Endothelial cell of umbilical vein (primary cell): Measurements from ENCODE around the gene RPRML. TPM values are rescaled to one million over a fixed set of nuclear protein-coding genes. Genes with fewer than 3 reads are reported as not detected.

Experiments
- BruUV-seq: library from RNA; stranded (reverse); fragments of 400-500 nt; replicated peaks from 2 replicates; lab custom pipeline; 2021; lab: Mats Ljungman, UMichigan
- CTCF ChIA-PET: fragments of 300-600, 350-600 bp; sonication (Branson Sonifier 250); formaldehyde crosslinking; loops from one replicate; lab custom pipeline; 2021; ENCODE audit warnings: antibody characterized with exemption, inconsistent platforms; lab: Charles Lee
- POLR2A ChIA-PET: fragments of 300-600, 350-600 bp; sonication (Branson Sonifier 250); formaldehyde crosslinking; loops from one replicate; lab custom pipeline; 2021; ENCODE audit warnings: antibody characterized with exemption, inconsistent platforms; lab: Charles Lee
- DNase-seq: peaks from one replicate; pipeline ENCODE4 v3.0.0-alpha.2; 2011; ENCODE audit warnings: low read depth, low spot score
- FAIRE-seq: peaks from 2 replicates; lab custom pipeline; 2011; peaks lifted over from hg19 to GRCh38; lab: Jason Lieb, UNC
- H2AFZ ChIP-seq: 2 replicates; pipeline ENCODE4 v1.6.0; 2012; ENCODE audit warnings: low read depth, low read length, control low read depth, inconsistent platforms
- H3K27ac ChIP-seq: 2 replicates; pipeline ENCODE4 v1.5.1; 2011; ENCODE audit warnings: low read depth, mild to moderate bottlenecking, control low read depth, low read length, moderate library complexity; ENCODE audit not compliant: insufficient read depth
- H3K27me3 ChIP-seq, 2 experiments: 2 replicates each; pipeline versions ENCODE4 v1.6.0 to v1.6.1; 2011; ENCODE audit warnings: low read length in 2 of 2, mixed read lengths in 1 of 2; ENCODE audit not compliant: control insufficient read depth in 2 of 2, insufficient read depth in 2 of 2
- H3K36me3 ChIP-seq, 2 experiments: 2 replicates in 1 of 2; 3 replicates in 1 of 2; pipeline ENCODE4 v1.5.1; 2011; ENCODE audit warnings: low read length in 2 of 2, mild to moderate bottlenecking in 1 of 2, moderate library complexity in 1 of 2; ENCODE audit not compliant: control insufficient read depth in 2 of 2, insufficient read depth in 2 of 2; ENCODE audit errors: extremely low read depth in 1 of 2
- H3K4me1 ChIP-seq: 3 replicates; pipeline ENCODE4 v1.5.1; 2011; ENCODE audit warnings: mild to moderate bottlenecking, low read length; ENCODE audit not compliant: control insufficient read depth, insufficient read depth; ENCODE audit errors: extremely low read depth
- H3K4me2 ChIP-seq: 2 replicates; pipeline ENCODE4 v1.6.1; 2011; ENCODE audit warnings: low read length, control low read depth, mixed read lengths; ENCODE audit not compliant: insufficient read depth
- H3K4me3 ChIP-seq, 3 experiments: fragments of 200-600 bp in 1 of 3; sonication (generic), shearing (Covaris generic) in 1 of 3; replicated peaks in 1 of 3; 2 replicates each; pipeline ENCODE4 v1.5.1; 2011 to 2016; ENCODE audit warnings: control low read depth in 3 of 3, low read length in 3 of 3, mild to moderate bottlenecking in 2 of 3, inconsistent platforms in 1 of 3, low read depth in 1 of 3, moderate library complexity in 1 of 3; ENCODE audit not compliant: insufficient read depth in 1 of 3
- H3K79me2 ChIP-seq: 2 replicates; pipeline ENCODE4 v1.6.0; 2012; ENCODE audit warnings: low read length, inconsistent platforms; ENCODE audit not compliant: control insufficient read depth, insufficient read depth
- H3K9ac ChIP-seq: replicated peaks from 2 replicates; pipeline ENCODE3; 2011; ENCODE audit warnings: low read length, control low read depth; ENCODE audit not compliant: insufficient read depth; ENCODE audit errors: extremely low read depth
- H3K9me1 ChIP-seq: replicated peaks from 3 replicates; pipeline ENCODE4 v1.6.0; 2011; ENCODE audit warnings: mild to moderate bottlenecking, low read length; ENCODE audit not compliant: control insufficient read depth, insufficient read depth; ENCODE audit errors: extremely low read depth
- H3K9me3 ChIP-seq: replicated peaks from 2 replicates; pipeline ENCODE4 v1.5.1; 2012; ENCODE audit warnings: low read length, inconsistent platforms; ENCODE audit not compliant: control insufficient read depth, insufficient read depth
- H4K20me1 ChIP-seq: replicated peaks from 2 replicates; pipeline ENCODE3; 2011; ENCODE audit warnings: mild to moderate bottlenecking, low read length; ENCODE audit not compliant: control insufficient read depth, insufficient read depth; ENCODE audit errors: extremely low read depth
- CTCF ChIP-seq, 2 donors: IDR thresholded peaks; 1 replicate in 1 of 2; 2 replicates in 1 of 2; pipeline ENCODE4 v1.5.1; 2011; ENCODE audit warnings: low read length in 2 of 2, mild to moderate bottlenecking in 2 of 2, moderate library complexity in 2 of 2, control low read depth in 1 of 2, inconsistent platforms in 1 of 2, low read depth in 1 of 2; ENCODE audit not compliant: insufficient read depth in 1 of 2; ENCODE audit errors: extremely low read depth in 1 of 2
- EZH2 ChIP-seq: IDR thresholded peaks from 2 replicates; pipeline ENCODE4 v1.6.1; 2012; ENCODE audit warnings: borderline replicate concordance, low read depth, mild to moderate bottlenecking, moderate library complexity, low read length, inconsistent platforms; ENCODE audit not compliant: severe bottlenecking
- FOS ChIP-seq: IDR thresholded peaks from 2 replicates; pipeline ENCODE4 v1.6.1; 2011; ENCODE audit warnings: mild to moderate bottlenecking, low read length, moderate library complexity, borderline replicate concordance; ENCODE audit not compliant: insufficient read depth
- GATA2 ChIP-seq: IDR thresholded peaks from 2 replicates; pipeline ENCODE4 v1.7.0; 2011; ENCODE audit warnings: low read depth, mild to moderate bottlenecking, moderate library complexity, mixed read lengths, low read length; ENCODE audit not compliant: insufficient read length, insufficient read depth
- JUN ChIP-seq: IDR thresholded peaks from 2 replicates; pipeline ENCODE4 v1.6.1; 2011; ENCODE audit warnings: borderline replicate concordance, low read depth; ENCODE audit not compliant: insufficient read length, insufficient read depth
- MAX ChIP-seq: IDR thresholded peaks from 2 replicates; pipeline ENCODE4 v1.6.1; 2011; ENCODE audit not compliant: insufficient read depth, insufficient read length
- MYC ChIP-seq: IDR thresholded peaks from one replicate; pipeline ENCODE4 v1.6.1; 2011; ENCODE audit warnings: mild to moderate bottlenecking, low read depth, low read length
- POLR2A ChIP-seq: IDR thresholded peaks from 2 replicates; pipeline ENCODE4 v1.6.1; 2012; ENCODE audit warnings: low read depth, mild to moderate bottlenecking, control low read depth, low read length
- POLR2AphosphoS5 ChIP-seq: IDR thresholded peaks from 2 replicates; pipeline ENCODE4 v1.6.1; 2012; ENCODE audit warnings: low read depth, mild to moderate bottlenecking, control low read depth, low read length, moderate library complexity; ENCODE audit not compliant: insufficient read depth
- dilution Hi-C: fragments of 300-500 bp; cut with MboI; formaldehyde crosslinking; loops from one replicate; pipeline ENCODE4 v1.15.0; 2019; ENCODE audit warnings: low sequenced_read_pairs; ENCODE audit not compliant: extremely low pct_ligation_motif_present
- intact Hi-C: fragments of 100-400 bp; cut with micrococcal nuclease; formaldehyde crosslinking; loops from one replicate; pipeline ENCODE4 v1.10.0; 2022
- polyA plus RNA-seq, 4 experiments: library from polyadenylated mRNA; depleted of rRNA in 3 of 4; stranded (reverse) in 3 of 4; unstranded in 1 of 4; fragments of >200 nt; gene quantifications; 2 replicates each; pipeline versions ENCODE4 v1.2.1 to v1.2.3, GENCODE V29; 2011 to 2012; ENCODE audit warnings: missing spikeins in 1 of 4
- total RNA-seq: library from RNA; stranded (reverse); gene quantifications from 2 replicates; pipeline ENCODE4 v1.2.3, GENCODE V29; 2021

The RPRML gene
- total and polyA plus RNA-seq, 2 donors (not counting 3 experiments of a cell fraction or from before 2014, with no cell fraction given) = 0.08 TPM; not detected in 1

GRCh38 chr17:46994993-46995392, 15.9 kb upstream of the RPRML start:
- Histone ChIP-seq H3K9me3 (no peaks in the 10 kb centered on the region), H3K9me1 (no peaks in the 10 kb centered on the region), H3K27me3 (peaks cover 0 to under 1% of the 10 kb centered on the region in 2 experiments), H2AFZ (no peak overlapping the region), H4K20me1 (no peaks in the 10 kb centered on the region), H3K36me3 (no peaks in the 10 kb centered on the region), H3K4me1 (peaks cover 8% of the 10 kb centered on the region), H3K4me3 (no peak overlapping the region), H3K4me2 (no peak overlapping the region), H3K27ac (no peak overlapping the region), H3K9ac (no peak overlapping the region), H3K79me2 (no peaks in the 10 kb centered on the region)
- ChIA-PET POLR2A (no interaction called here), CTCF (interaction anchor here (0.8 kb wide), 1 partner anchor 53 kb away, joined by 3 read pairs; no protein-coding TSS in a partner anchor)
- intact Hi-C loops (no loop called here), dilution Hi-C loops (no loop called here)
- BruUV-seq = no TSS peak
- DNase-seq (no peak), FAIRE-seq (no peak)
- no peak for TF ChIP-seq GATA2
- TF ChIP-seq FOS = no peak
- TF ChIP-seq CTCF (IDR thresholded peaks at IDR 0.05; ENCODE audit: extremely low read depth in 1 of 2, insufficient read depth in 1 of 2, low read depth in 1 of 2, low read length in 2 of 2) = no peak
- no peak for TF ChIP-seq EZH2
- TF ChIP-seq MAX = no peak
- no peak for TF ChIP-seq POLR2A
- TF ChIP-seq JUN = no peak
- no peak for TF ChIP-seq MYC
- TF ChIP-seq POLR2AphosphoS5 = no peak
